ENCODE data around the gene SEMA5A. TPM values are rescaled to one million over a fixed set of nuclear protein-coding genes. Genes with fewer than 3 reads are reported as not detected.

Gene SEMA5A
- total RNA-seq, 3 donors from 2014 or later = 3.0 to 35.4 (median 25.9) TPM

DNA sequence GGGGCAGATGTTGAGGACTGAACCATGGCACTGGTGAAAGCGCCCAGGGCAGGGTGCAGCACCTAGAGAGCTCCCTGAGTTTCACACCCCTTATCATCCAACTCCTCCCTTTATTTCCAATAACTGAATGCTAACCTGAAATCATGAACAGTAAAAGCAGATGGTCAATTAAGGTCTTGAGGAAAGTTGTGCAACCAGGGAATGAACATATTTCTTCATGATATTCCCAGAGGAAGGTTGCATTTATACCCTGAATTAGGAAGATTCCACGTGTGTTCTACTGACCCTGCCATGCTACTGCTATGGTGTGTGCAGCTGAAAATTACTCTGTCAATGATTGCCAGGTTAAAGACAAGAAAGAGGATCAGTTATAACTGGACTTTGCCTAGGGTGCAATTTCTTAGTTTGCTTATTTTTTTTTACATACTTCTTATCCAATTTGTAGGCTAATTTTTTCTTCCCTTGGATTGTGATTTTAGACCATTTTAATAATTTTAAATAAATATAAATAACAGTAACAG is 319.8 kb downstream of the SEMA5A start:
- Histone ChIP-seq H3K4me1 (no peaks in the 10 kb centered on the region), H3K36me3 (no peaks in the 10 kb centered on the region), H3K4me3 (no peak overlapping the region), H3K27me3 (no peaks in the 10 kb centered on the region), H3K9me3 (no peaks in the 10 kb centered on the region), H3K27ac (no peak overlapping the region)
- intact Hi-C loops (cut with DNase I; ENCODE audit: low total_unique reads) = no loop called here
- no peak for DNase-seq (ENCODE audit: low spot score in 2 of 2)
- TF ChIP-seq, protein P1, sequence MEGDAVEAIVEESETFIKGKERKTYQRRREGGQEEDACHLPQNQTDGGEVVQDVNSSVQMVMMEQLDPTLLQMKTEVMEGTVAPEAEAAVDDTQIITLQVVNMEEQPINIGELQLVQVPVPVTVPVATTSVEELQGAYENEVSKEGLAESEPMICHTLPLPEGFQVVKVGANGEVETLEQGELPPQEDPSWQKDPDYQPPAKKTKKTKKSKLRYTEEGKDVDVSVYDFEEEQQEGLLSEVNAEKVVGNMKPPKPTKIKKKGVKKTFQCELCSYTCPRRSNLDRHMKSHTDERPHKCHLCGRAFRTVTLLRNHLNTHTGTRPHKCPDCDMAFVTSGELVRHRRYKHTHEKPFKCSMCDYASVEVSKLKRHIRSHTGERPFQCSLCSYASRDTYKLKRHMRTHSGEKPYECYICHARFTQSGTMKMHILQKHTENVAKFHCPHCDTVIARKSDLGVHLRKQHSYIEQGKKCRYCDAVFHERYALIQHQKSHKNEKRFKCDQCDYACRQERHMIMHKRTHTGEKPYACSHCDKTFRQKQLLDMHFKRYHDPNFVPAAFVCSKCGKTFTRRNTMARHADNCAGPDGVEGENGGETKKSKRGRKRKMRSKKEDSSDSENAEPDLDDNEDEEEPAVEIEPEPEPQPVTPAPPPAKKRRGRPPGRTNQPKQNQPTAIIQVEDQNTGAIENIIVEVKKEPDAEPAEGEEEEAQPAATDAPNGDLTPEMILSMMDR (IDR thresholded peaks at IDR 0.05) = no peak
- TF ChIP-seq POLR2A (IDR thresholded peaks at IDR 0.05) = no peak

DNA sequence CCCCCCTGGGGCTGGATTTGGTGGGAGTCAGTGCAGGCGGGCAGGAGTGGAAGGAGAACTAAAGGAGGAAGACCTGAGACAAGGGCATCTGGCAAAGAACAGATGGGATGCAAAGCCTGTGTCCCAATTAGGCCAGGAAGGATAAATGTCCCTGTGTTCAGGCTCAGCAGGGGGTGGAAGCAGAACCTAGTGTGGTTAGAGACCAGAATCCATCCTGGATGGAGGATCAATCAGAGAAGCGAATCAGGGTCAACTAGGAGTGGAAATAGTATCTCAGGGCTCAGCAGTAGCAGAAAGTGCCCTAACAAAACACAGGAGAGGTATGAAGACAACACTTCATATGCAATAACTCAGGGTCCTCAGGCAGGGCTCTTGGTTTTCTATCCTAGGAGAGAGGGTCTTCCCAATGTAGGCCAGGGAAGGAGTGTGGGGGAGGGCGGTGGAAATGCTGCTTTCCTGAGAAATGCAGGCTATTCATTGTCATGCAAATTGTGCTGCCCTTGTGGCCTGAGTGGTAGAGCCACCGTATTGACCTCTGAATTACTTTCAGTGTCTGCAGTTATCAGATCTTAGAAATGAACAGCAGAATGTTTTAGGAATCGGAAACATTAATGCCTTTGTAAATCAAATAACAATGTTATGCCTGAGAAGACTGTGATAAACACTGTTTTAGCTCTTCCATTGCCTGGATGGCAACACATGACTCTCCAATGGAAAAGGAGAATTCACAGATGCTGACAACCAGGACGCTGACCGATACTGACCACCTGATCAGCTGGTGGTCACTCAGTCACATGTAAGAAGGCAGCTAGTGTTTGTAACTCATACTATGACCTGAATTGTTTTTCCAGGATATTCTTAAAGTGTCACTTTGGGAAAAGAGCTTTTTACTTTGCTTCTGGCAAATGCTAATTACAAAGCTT is 323.6 kb downstream of the SEMA5A start:
- DNase-seq (ENCODE audit: low spot score in 2 of 2) = no peak
- Histone ChIP-seq H3K36me3 (no peaks in the 10 kb centered on the region), H3K27me3 (no peaks in the 10 kb centered on the region), H3K27ac (no peak overlapping the region), H3K4me1 (no peaks in the 10 kb centered on the region), H3K9me3 (no peaks in the 10 kb centered on the region), H3K4me3 (no peak overlapping the region)
- intact Hi-C loops (cut with DNase I; ENCODE audit: low total_unique reads) = no loop called here
- TF ChIP-seq POLR2A (IDR thresholded peaks at IDR 0.05) (no peak), POLR2AphosphoS5 (IDR thresholded peaks at IDR 0.05) (no peak)
- TF ChIP-seq, protein P1 (IDR thresholded peaks at IDR 0.05) = no peak

GRCh38 chr5:9218358-9218757 is 327.5 kb downstream of the SEMA5A start:
- no peaks in the 10 kb centered on the region for H3K9me3 ChIP-seq
- H3K27ac ChIP-seq = no peak overlapping the region

DNA sequence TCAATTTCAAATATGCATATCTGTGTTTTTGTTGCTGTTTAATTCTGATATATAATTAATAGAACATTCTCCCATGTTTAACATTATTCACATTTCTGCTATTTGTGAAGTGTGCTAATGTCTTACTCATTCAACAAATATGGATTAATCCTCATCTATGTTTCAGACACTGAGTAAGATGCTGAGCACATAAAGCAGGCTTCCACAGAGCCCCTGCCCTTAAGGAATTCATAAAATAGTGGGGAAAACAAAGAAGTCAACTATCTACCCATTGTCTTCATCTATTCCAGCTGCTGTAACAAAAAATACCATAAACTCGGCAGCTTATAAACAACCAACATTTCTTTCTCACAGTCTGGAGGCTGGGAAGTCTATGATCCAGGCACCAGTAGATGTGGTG is 333.3 kb downstream of the SEMA5A start:
- no peaks in the 10 kb centered on the region for H3K4me1 ChIP-seq
- H3K9me3 ChIP-seq = no peaks in the 10 kb centered on the region
- intact Hi-C loops (cut with DNase I; ENCODE audit: low total_unique reads) = no loop called here
- H3K27ac ChIP-seq = no peak overlapping the region
- DNase-seq (ENCODE audit: low spot score in 2 of 2) = no peak
- H3K4me3 ChIP-seq = no peak overlapping the region
- H3K27me3 ChIP-seq = no peaks in the 10 kb centered on the region
- TF ChIP-seq, protein P1 (IDR thresholded peaks at IDR 0.05) = no peak
- TF ChIP-seq POLR2A (IDR thresholded peaks at IDR 0.05) (no peak), POLR2AphosphoS5 (IDR thresholded peaks at IDR 0.05) (no peak)
- H3K36me3 ChIP-seq = no peaks in the 10 kb centered on the region

More at GRCh38 chr5:9218358-9218757, 327.5 kb downstream of the SEMA5A start:
- H3K4me1 ChIP-seq = no peaks in the 10 kb centered on the region
- H3K4me3 ChIP-seq = no peak overlapping the region
- no peak for DNase-seq (ENCODE audit: low spot score in 2 of 2)
- H3K36me3 ChIP-seq = no peaks in the 10 kb centered on the region
- TF ChIP-seq, protein P1 (IDR thresholded peaks at IDR 0.05) = no peak
- intact Hi-C loops (cut with DNase I; ENCODE audit: low total_unique reads) = no loop called here
- no peaks in the 10 kb centered on the region for H3K27me3 ChIP-seq

DNA sequence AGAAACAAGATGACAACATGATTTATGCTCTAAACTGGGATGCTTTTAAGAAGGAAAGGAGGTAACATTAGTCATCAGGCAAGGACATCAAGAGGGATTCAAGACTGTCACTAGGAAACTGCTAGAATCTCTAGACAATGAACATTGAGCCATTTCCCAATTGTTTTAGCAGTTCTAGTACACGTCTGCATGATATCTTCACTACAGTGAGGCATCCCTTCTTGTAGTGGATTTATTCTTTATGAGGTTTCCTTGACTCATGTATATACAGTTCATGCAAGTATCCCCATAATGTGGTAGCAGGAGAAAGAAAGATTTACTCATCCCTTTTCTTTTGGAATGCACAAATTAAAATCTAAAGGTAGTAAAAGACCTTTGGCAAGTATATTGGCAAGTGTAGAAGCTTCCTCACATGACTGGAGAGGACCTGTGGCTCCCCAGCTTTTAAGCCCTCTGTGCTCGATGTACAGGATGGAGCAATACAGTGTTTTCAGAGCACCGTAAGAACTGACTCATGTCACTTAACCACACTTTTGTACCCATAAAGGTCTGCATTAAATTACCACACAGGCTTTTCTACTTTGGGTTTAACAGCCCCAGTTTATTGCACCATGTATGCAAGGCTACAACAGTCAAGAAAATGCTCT is 335.9 kb downstream of the SEMA5A start:
- Histone ChIP-seq H3K27me3 (no peaks in the 10 kb centered on the region), H3K4me1 (no peaks in the 10 kb centered on the region), H3K4me3 (no peak overlapping the region), H3K9me3 (no peaks in the 10 kb centered on the region), H3K36me3 (no peaks in the 10 kb centered on the region), H3K27ac (no peak overlapping the region)
- intact Hi-C loops (cut with DNase I; ENCODE audit: low total_unique reads) = no loop called here
- DNase-seq (ENCODE audit: low spot score in 2 of 2) = no peak
- TF ChIP-seq POLR2AphosphoS5 (IDR thresholded peaks at IDR 0.05) = no peak
- TF ChIP-seq POLR2A (IDR thresholded peaks at IDR 0.05) = no peak
- TF ChIP-seq, protein P1 (IDR thresholded peaks at IDR 0.05) = no peak

Measured in breast epithelium (tissue), 4 donors.